ENCODE data around the gene LONP2. TPM values are rescaled to one million over a fixed set of nuclear protein-coding genes. Genes with fewer than 3 reads are reported as not detected.

Gene LONP2
- total and polyA plus RNA-seq, 10 of the 15 experiments (the other 5 are each of a cell fraction or from before 2014, with no cell fraction given), result 8.3 to 48.0 (median 34.8) TPM

DNA sequence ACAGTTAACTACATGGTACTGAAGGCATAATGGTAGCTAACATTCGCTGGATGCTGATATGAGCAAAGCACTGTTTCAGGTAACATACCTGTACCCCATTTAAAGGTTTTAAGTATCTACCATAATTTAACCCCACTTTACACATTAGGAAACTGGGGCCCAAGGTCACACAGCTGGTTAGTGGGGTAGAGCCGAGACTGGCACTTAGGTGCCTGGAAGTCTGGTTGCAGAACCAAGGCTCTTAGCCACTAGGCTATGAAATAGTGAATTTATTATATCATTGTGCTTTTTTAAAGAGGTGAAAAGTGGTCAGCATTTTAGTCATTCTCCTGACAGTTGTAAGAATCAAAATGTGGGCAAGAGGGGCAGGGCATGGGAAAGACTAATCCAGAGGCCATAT is 115.9 kb downstream of the LONP2 start (continued):
- no peak for TF ChIP-seq CEBPZ (IDR thresholded peaks at IDR 0.05; ENCODE audit: low read depth, low read length)
- TF ChIP-seq, protein P1, sequence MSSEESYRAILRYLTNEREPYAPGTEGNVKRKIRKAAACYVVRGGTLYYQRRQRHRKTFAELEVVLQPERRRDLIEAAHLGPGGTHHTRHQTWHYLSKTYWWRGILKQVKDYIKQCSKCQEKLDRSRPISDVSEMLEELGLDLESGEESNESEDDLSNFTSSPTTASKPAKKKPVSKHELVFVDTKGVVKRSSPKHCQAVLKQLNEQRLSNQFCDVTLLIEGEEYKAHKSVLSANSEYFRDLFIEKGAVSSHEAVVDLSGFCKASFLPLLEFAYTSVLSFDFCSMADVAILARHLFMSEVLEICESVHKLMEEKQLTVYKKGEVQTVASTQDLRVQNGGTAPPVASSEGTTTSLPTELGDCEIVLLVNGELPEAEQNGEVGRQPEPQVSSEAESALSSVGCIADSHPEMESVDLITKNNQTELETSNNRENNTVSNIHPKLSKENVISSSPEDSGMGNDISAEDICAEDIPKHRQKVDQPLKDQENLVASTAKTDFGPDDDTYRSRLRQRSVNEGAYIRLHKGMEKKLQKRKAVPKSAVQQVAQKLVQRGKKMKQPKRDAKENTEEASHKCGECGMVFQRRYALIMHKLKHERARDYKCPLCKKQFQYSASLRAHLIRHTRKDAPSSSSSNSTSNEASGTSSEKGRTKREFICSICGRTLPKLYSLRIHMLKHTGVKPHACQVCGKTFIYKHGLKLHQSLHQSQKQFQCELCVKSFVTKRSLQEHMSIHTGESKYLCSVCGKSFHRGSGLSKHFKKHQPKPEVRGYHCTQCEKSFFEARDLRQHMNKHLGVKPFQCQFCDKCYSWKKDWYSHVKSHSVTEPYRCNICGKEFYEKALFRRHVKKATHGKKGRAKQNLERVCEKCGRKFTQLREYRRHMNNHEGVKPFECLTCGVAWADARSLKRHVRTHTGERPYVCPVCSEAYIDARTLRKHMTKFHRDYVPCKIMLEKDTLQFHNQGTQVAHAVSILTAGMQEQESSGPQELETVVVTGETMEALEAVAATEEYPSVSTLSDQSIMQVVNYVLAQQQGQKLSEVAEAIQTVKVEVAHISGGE (CRISPR knock-in tag; IDR thresholded peaks at IDR 0.05), result no peak

GRCh38 chr16:48361012-48361411 is 116.9 kb downstream of the LONP2 start:
- Histone ChIP-seq H3K27ac (ENCODE audit: control insufficient read depth, insufficient read depth) (peak overlapping the region; percentile 33), H4K20me1 (ENCODE audit: control insufficient read depth, insufficient read depth) (no peaks in the 10 kb centered on the region), H3K36me3 (ENCODE audit: control insufficient read depth in 2 of 2, insufficient read depth in 2 of 2, low read length in 1 of 2) (peaks cover 3 to 10% of the 10 kb centered on the region in 2 experiments; a peak in 3 of 4 replicates), H3K27me3 (replicated peaks in 1 of 2; ENCODE audit: control insufficient read depth in 2 of 2, insufficient read depth in 2 of 2, low read length in 1 of 2) (no peaks in the 10 kb centered on the region), H3K79me2 (ENCODE audit: control insufficient read depth, insufficient read depth, low read length) (peaks cover 71% of the 10 kb centered on the region), H3K9ac (ENCODE audit: control insufficient read depth, insufficient read depth, low read length) (no peak overlapping the region), H3K4me2 (ENCODE audit: control insufficient read depth, insufficient read depth) (no peak overlapping the region), H3K9me3 (replicated peaks; ENCODE audit: control insufficient read depth, insufficient read depth, low read length) (no peaks in the 10 kb centered on the region), H2AFZ (ENCODE audit: control insufficient read depth, low read depth, low read length) (no peak overlapping the region), H3K4me1 (ENCODE audit: control insufficient read depth, insufficient read depth, low read length) (peaks cover 8% of the 10 kb centered on the region; the same call in 1 of the 2 replicates), H3K4me3 (no peak overlapping the region)
- CTCF ChIA-PET, result interaction anchor here (0.7 to 3.1 kb wide), 9 partner anchors 8 to 270 kb away, joined by 3 to 17 read pairs (median 4); no protein-coding TSS in a partner anchor
- peak; percentile 68 for FAIRE-seq
- POLR2A ChIA-PET, result interaction anchor here (0.6 to 1.7 kb wide), 4 partner anchors 23 to 247 kb away, joined by 3 to 5 read pairs (median 4); no protein-coding TSS in a partner anchor
- BruUV-seq (replicated peaks), result no TSS peak
- intact Hi-C loops (cut with micrococcal nuclease; ENCODE audit: unreplicated experiment) (no loop called here), in situ Hi-C loops (cut with MboI) (no loop called here)
- peak; percentile 25; the same call in 2 of the 3 replicates for ATAC-seq
- SMC1A ChIA-PET (ENCODE audit: uncharacterized antibody, unreplicated experiment), result interaction anchor here (0.7 to 2.7 kb wide), 19 partner anchors 9 to 269 kb away, joined by 3 to 10 read pairs (median 5); no protein-coding TSS in a partner anchor
- WGBS (ENCODE audit: insufficient coverage, insufficient replicate concordance, low lambda C conversion rate, missing lambda C conversion rate), result 0% methylated on average over 3 of the region's 3 CpGs
- RAD21 ChIA-PET (ENCODE audit: unreplicated experiment), result interaction anchor here (0.9 to 2.3 kb wide), 7 partner anchors 26 to 262 kb away, joined by 3 to 12 read pairs (median 4); no protein-coding TSS in a partner anchor
- no peak for DNase-seq (ENCODE audit: low read depth, low spot score)
- TF ChIP-seq, protein P2, sequence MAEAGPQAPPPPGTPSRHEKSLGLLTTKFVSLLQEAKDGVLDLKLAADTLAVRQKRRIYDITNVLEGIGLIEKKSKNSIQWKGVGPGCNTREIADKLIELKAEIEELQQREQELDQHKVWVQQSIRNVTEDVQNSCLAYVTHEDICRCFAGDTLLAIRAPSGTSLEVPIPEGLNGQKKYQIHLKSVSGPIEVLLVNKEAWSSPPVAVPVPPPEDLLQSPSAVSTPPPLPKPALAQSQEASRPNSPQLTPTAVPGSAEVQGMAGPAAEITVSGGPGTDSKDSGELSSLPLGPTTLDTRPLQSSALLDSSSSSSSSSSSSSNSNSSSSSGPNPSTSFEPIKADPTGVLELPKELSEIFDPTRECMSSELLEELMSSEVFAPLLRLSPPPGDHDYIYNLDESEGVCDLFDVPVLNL (IDR thresholded peaks at IDR 0.05; ENCODE audit: low read depth, low read length), result no peak
- TF ChIP-seq FOS (IDR thresholded peaks at IDR 0.05; ENCODE audit: borderline replicate concordance, extremely low read depth, insufficient read length), result no peak
- no peak for TF ChIP-seq ZNF274 (IDR thresholded peaks at IDR 0.05; ENCODE audit: insufficient read depth, insufficient read length)
- TF ChIP-seq STAT3 (IDR thresholded peaks at IDR 0.05; ENCODE audit: low read depth, low read length), result no peak
- TF ChIP-seq ZBTB40 (IDR thresholded peaks at IDR 0.05; ENCODE audit: borderline replicate concordance), result no peak
- no peak for TF ChIP-seq BHLHE40 (IDR thresholded peaks at IDR 0.05; ENCODE audit: borderline replicate concordance in 1 of 2, low read depth in 2 of 2, low read length in 1 of 2)
- TF ChIP-seq CHD1 (IDR thresholded peaks at IDR 0.05; ENCODE audit: low read depth, low read length), result no peak
